Breast epithelium (tissue), 4 donors: ENCODE results near the gene AHCTF1. TPM values are rescaled to one million over a fixed set of nuclear protein-coding genes. Genes with fewer than 3 reads are reported as not detected.

Experiments
- DNase-seq, 2 donors: peaks; one replicate each; pipeline ENCODE4 v3.0.0-alpha.2; 2019; ENCODE audit warnings: low spot score in 2 of 2
- H3K27ac ChIP-seq, 2 donors: fragments of 200-600 bp; sonication (generic) in 1 of 2; one replicate each; pipeline ENCODE4 v1.5.1; 2016 to 2019; ENCODE audit warnings: mild to moderate bottlenecking in 1 of 2
- H3K27me3 ChIP-seq, 2 donors: fragments of 200-600 bp; sonication (generic) in 1 of 2; one replicate each; pipeline versions ENCODE4 v1.5.1 to v1.6.0; 2017 to 2019; ENCODE audit warnings: control low read depth in 1 of 2, mild to moderate bottlenecking in 1 of 2
- H3K36me3 ChIP-seq: fragments of 200-600 bp; one replicate; pipeline ENCODE4 v1.5.1; 2019
- H3K4me1 ChIP-seq, 2 donors: fragments of 200-600 bp; sonication (generic); one replicate each; pipeline ENCODE4 v1.5.1; 2016 to 2019; ENCODE audit warnings: control low read depth in 1 of 2
- H3K4me3 ChIP-seq, 3 donors: fragments of 200-600 bp; sonication (generic); 1 replicate in 2 of 3; 2 replicates in 1 of 3; pipeline ENCODE4 v1.5.1; 2016 to 2019; ENCODE audit warnings: mild to moderate bottlenecking in 3 of 3, moderate library complexity in 2 of 3
- H3K9me3 ChIP-seq, 2 donors: fragments of 200-600 bp; sonication (generic) in 1 of 2; one replicate each; pipeline ENCODE4 v1.5.1; 2016 to 2019; ENCODE audit warnings: control low read depth in 1 of 2
- POLR2A ChIP-seq: fragments of 450-650 bp; IDR thresholded peaks from one replicate; pipeline ENCODE4 v1.6.1; 2016; ENCODE audit warnings: antibody characterized with exemption, mild to moderate bottlenecking, moderate library complexity
- POLR2AphosphoS5 ChIP-seq, 3 donors: sonication (generic); formaldehyde crosslinking; IDR thresholded peaks; one replicate each; pipeline ENCODE4 v1.6.1; 2017; ENCODE audit warnings: antibody characterized with exemption in 3 of 3
- intact Hi-C: fragments of 100-400 bp; cut with DNase I; formaldehyde crosslinking; loops from one replicate; pipeline ENCODE4 v1.15.1; 2023; ENCODE audit warnings: low total_unique reads
- total RNA-seq, 3 donors: library from RNA; depleted of rRNA; stranded (reverse); fragments of >200 nt; gene quantifications; one replicate each; pipeline ENCODE4 v1.1.0, GENCODE V29; 2016
- TF ChIP-seq, protein P1 (sequence below), 3 donors: fragments of 450-650 bp; IDR thresholded peaks; one replicate each; pipeline ENCODE4 v1.5.1; 2016 to 2017; ENCODE audit warnings: antibody characterized with exemption in 3 of 3, mild to moderate bottlenecking in 3 of 3, moderate library complexity in 3 of 3

The AHCTF1 gene
- total RNA-seq, 3 donors from 2014 or later = 44.9 to 82.2 (median 55.9) TPM

- intact Hi-C loops = no loop called here
- no peak overlapping the region for H3K27ac ChIP-seq
- H3K27me3 ChIP-seq = peaks cover 0 to 9% of the 10 kb centered on the region in 2 donors
- no peaks in the 10 kb centered on the region for H3K4me1 ChIP-seq
- no peak overlapping the region for H3K4me3 ChIP-seq
- H3K9me3 ChIP-seq = no peaks in the 10 kb centered on the region
- no peak for DNase-seq
- TF ChIP-seq POLR2AphosphoS5 (IDR thresholded peaks at IDR 0.05) (no peak), POLR2A (no peak)
- TF ChIP-seq, protein P1, sequence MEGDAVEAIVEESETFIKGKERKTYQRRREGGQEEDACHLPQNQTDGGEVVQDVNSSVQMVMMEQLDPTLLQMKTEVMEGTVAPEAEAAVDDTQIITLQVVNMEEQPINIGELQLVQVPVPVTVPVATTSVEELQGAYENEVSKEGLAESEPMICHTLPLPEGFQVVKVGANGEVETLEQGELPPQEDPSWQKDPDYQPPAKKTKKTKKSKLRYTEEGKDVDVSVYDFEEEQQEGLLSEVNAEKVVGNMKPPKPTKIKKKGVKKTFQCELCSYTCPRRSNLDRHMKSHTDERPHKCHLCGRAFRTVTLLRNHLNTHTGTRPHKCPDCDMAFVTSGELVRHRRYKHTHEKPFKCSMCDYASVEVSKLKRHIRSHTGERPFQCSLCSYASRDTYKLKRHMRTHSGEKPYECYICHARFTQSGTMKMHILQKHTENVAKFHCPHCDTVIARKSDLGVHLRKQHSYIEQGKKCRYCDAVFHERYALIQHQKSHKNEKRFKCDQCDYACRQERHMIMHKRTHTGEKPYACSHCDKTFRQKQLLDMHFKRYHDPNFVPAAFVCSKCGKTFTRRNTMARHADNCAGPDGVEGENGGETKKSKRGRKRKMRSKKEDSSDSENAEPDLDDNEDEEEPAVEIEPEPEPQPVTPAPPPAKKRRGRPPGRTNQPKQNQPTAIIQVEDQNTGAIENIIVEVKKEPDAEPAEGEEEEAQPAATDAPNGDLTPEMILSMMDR (IDR thresholded peaks at IDR 0.05) = no peak
- H3K36me3 ChIP-seq = no peaks in the 10 kb centered on the region
Measured at GRCh38 chr1:246790364-246790763, 141.4 kb downstream of the AHCTF1 start.

- no peaks in the 10 kb centered on the region for H3K36me3 ChIP-seq
- intact Hi-C loops = no loop called here
- peak overlapping the region in 1 of 3 donors; percentile 61 for H3K4me3 ChIP-seq
Measured at GRCh38 chr1:246789454-246790339, 142.1 kb downstream of the AHCTF1 start.

More at GRCh38 chr1:246789454-246790339, 142.1 kb downstream of the AHCTF1 start:
- Histone ChIP-seq H3K4me1 (no peaks in the 10 kb centered on the region), H3K27ac (no peak overlapping the region), H3K9me3 (no peaks in the 10 kb centered on the region), H3K27me3 (peaks cover 0 to 9% of the 10 kb centered on the region in 2 donors)
- no peak for DNase-seq
- no peak for TF ChIP-seq POLR2AphosphoS5 (IDR thresholded peaks at IDR 0.05)
- no peak for TF ChIP-seq POLR2A
- TF ChIP-seq, protein P1 (IDR thresholded peaks at IDR 0.05) = no peak

Other genes with a start within 250 kb of the AHCTF1 start
- gene SCCPDH, start 207.5 kb downstream of the AHCTF1 start, total RNA-seq = 10 to 100 TPM; 11.3 to 30.8 (median 23.7) TPM
- gene ZNF695, start 76.1 kb upstream of the AHCTF1 start, total RNA-seq = 1 to 10 TPM in 2 of 3 donors, not detected in 1; 1.0 to 1.1 TPM
- gene ZNF670, start 146.9 kb upstream of the AHCTF1 start, total RNA-seq = 1 to 10 TPM; 2.1 to 8.0 (median 4.9) TPM
- 10 to 100 TPM in 2 of 3 donors, 1 to 10 TPM in 1; 5.9 to 11.7 (median 11.5) TPM for gene ZNF669, start 172.4 kb upstream of the AHCTF1 start, total RNA-seq
- gene ZNF124, start 240.1 kb upstream of the AHCTF1 start, total RNA-seq = 10 to 100 TPM; 16.8 to 54.2 (median 46.5) TPM